Choroid plexus epithelial cell (primary cell): ENCODE results near the gene HINT1.
A peak's percentile ranks its signal among the peaks of the same experiment; 100 is the strongest.

ENCODE experiments used
- DNase-seq: peaks from one replicate; pipeline ENCODE4 v3.0.0-alpha.2; 2010; ENCODE audit warnings: low read depth
- H3K4me3 ChIP-seq: 2 replicates; pipeline ENCODE4 v1.5.1; 2011; ENCODE audit warnings: low read depth, mild to moderate bottlenecking, control low read depth, low read length, moderate library complexity
- TF ChIP-seq, protein P1 (sequence below): conservative IDR thresholded peaks from 2 replicates; pipeline ENCODE4 v1.5.1; 2011; ENCODE audit warnings: low read depth, mild to moderate bottlenecking, control low read depth, inconsistent platforms, low read length, moderate library complexity

HINT1 gene

DNA sequence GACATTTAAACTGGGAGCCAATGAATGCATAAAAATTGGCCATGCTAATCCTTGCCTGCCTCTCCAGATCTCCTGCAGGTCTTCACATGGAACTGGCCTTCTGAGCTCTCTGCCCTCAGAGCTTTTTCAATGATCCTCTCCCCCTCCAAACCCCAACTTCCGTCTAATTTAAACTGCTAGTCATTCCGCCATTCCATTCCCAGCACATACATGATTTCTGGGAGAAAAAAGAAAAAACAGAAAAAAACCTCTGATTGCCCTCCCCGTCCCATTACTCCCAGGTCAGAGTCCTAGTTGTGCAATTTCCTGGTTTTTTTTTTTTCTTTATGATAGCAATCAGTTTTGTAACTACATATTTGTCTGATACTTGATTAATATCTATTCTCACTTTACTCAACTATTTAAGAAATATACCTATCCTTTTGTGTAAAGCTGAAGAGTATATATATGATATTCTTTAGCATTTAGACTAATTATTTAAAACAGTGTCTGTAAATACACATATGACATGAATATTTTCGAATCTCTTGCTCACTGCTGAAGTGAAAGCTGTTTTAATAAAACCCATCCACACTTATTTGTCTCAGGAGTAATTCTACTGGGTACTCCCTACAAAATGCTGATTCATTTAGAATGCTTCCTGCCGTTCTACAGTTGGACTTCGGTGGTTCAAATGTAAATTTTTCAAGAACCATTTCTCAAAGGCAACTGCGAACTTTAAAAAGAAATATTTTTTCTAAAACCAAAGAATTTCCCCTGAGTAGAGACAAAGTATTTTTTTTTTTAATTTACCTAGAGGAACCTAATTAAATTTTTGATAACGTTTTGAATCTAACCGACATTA lies 1.6 kb downstream of the HINT1 start:
- H3K4me3 ChIP-seq = peak overlapping the region; percentile 92
- DNase-seq = peak; percentile 59
- TF ChIP-seq, protein P1, sequence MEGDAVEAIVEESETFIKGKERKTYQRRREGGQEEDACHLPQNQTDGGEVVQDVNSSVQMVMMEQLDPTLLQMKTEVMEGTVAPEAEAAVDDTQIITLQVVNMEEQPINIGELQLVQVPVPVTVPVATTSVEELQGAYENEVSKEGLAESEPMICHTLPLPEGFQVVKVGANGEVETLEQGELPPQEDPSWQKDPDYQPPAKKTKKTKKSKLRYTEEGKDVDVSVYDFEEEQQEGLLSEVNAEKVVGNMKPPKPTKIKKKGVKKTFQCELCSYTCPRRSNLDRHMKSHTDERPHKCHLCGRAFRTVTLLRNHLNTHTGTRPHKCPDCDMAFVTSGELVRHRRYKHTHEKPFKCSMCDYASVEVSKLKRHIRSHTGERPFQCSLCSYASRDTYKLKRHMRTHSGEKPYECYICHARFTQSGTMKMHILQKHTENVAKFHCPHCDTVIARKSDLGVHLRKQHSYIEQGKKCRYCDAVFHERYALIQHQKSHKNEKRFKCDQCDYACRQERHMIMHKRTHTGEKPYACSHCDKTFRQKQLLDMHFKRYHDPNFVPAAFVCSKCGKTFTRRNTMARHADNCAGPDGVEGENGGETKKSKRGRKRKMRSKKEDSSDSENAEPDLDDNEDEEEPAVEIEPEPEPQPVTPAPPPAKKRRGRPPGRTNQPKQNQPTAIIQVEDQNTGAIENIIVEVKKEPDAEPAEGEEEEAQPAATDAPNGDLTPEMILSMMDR = no peak

DNA sequence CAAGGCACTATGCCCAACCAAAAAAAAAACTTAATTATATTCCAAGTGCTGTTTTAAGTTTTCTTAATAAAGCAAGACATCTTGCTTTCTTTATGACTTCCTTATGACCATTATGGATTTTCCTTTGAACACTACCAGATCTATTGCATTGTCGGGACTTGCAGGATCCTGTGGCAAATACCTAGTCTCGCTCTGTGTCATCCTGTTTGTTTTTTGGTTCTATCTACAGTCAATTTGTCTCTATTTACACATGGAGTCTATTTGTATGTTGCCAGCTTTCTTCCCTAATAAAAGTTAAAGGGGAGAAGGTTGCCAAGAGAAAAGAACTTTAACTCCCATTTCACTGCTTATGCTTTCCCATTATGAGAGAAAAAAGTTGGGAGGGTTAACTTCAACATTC lies 4.9 kb downstream of the HINT1 start:
- TF ChIP-seq, protein P1 = no peak
- no peak overlapping the region for H3K4me3 ChIP-seq
- DNase-seq = no peak

DNA sequence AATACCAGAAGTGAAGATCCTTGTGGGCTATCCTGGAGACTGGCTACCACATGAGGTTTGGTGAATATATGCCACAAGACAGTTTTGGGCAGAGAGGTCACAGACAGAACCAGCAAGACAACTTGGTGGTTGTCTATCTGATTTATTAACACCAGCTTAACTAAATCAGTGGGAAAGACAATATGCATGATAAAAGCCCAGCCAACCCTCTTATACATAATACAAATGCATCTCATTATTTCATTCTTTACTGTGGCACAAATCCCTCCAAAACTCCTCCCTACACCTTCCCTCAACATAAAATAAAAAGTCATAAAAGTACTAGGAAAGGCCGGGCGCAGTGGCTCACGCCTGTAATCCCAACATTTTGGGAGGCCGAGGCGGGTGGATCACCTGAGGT lies 8.1 kb downstream of the HINT1 start:
- no peak for DNase-seq
- TF ChIP-seq, protein P1 = no peak
- H3K4me3 ChIP-seq = no peak overlapping the region

DNA sequence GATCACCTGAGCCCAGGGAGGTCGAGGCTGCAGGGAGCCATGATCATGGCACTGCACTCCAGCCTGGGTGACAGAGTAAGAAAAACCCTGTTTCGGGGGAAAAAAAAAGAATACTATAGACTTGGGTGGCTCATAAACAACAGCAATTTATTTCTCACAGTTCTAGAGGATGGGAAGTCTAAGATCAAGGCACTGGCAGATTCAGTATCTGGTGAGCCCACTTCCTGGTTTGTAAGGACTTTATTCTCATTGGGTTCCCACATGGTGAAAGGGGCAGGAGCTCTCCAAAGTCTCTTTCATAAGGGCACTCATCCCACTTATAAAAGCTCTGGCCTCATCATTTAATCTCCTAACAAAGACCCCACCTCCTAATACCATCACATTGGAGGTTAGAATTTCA lies 8.7 kb downstream of the HINT1 start:
- DNase-seq = no peak
- no peak overlapping the region for H3K4me3 ChIP-seq
- TF ChIP-seq, protein P1 = no peak

DNA sequence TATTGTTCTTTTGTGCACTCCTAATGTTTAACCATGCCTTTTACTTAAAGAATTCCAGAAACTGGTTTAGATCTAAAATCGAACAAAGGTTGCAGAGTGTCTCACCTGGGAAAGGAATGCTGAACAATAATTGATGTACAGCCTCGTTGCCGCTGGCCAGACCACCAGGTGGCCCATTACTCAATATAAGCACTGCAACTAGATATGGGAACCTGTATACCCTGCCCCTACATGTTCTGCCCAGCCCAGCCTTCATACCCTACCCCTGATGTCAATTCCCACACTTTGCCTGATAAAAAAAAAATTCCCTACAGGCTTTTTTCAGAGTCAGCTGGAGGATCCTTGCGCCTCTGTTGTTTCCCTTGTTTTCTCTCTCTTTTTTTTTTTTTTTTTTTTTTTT lies 13.8 kb downstream of the HINT1 start:
- no peak for DNase-seq
- TF ChIP-seq, protein P1 = no peak
- H3K4me3 ChIP-seq = no peak overlapping the region

DNA sequence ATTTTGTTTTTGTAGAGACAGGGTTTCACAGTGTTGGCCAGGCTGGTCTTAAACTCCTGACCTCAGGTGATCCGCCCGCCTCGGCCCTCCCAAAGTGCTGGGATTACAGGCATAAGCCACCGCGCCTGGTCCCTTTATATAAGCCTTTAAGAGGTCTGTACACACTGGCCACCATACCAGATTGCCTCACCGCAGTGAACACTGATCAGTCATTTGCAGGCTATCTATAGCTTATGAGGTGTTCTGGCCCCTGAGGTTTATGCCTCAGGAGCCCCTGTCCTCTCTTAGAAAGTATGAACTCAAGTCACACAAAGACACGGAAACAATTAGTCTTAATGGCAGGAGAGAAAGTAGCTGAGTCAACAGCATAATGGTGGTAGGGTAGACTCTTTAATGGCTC lies 14.6 kb downstream of the HINT1 start:
- TF ChIP-seq, protein P1 = no peak
- DNase-seq = no peak
- no peak overlapping the region for H3K4me3 ChIP-seq

DNA sequence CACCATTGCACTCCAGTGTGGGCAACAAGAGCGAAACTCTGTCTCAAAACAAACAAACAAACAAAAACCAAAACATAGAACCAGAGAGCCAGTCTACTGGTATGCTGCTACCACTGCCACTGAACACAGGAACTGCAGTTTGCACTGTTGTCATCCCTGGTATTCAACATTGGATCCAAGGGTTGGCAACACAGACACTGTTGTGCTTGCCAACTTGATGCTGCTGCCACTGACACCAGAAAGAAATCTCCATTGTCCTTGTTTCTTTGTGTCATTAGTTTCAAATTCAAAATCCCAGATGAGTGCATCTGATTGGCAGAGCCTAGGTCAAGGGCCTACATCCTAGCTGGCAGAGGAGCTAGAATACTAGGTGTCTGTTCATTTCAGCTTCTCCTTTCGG lies 16.2 kb downstream of the HINT1 start:
- no peak overlapping the region for H3K4me3 ChIP-seq
- no peak for DNase-seq
- TF ChIP-seq, protein P1 = no peak
